Tibial nerve (tissue), 4 donors: Measurements from ENCODE around the gene HS3ST1. TPM values are rescaled to one million over a fixed set of nuclear protein-coding genes. Genes with fewer than 3 reads are reported as not detected.

Experiments
- DNase-seq, 2 donors: peaks; one replicate each; pipeline ENCODE4 v3.0.0-alpha.2; 2019; ENCODE audit warnings: low spot score in 2 of 2
- H3K27ac ChIP-seq, 4 donors: fragments of 200-600 bp; sonication (generic) in 3 of 4; one replicate each; pipeline ENCODE4 v1.5.1; 2017 to 2019; ENCODE audit warnings: mild to moderate bottlenecking in 1 of 4
- H3K27me3 ChIP-seq, 2 donors: fragments of 200-600 bp; sonication (generic) in 1 of 2; one replicate each; pipeline versions ENCODE4 v1.5.1 to v1.6.0; 2017 to 2019
- H3K36me3 ChIP-seq, 3 donors: fragments of 200-600 bp; sonication (generic); one replicate each; pipeline ENCODE4 v1.5.1; 2018 to 2019
- H3K4me1 ChIP-seq, 4 donors: fragments of 200-600 bp; sonication (generic) in 3 of 4; one replicate each; pipeline ENCODE4 v1.5.1; 2017 to 2019
- H3K4me3 ChIP-seq, 4 donors: fragments of 200-600 bp; sonication (generic) in 3 of 4; one replicate each; pipeline ENCODE4 v1.5.1; 2017 to 2019; ENCODE audit warnings: mild to moderate bottlenecking in 1 of 4, moderate library complexity in 1 of 4
- H3K9me3 ChIP-seq, 4 donors: fragments of 200-600 bp; sonication (generic) in 3 of 4; one replicate each; pipeline ENCODE4 v1.5.1; 2017 to 2019
- CTCF ChIP-seq, 5 experiments: fragments of 200-600 bp in 3 of 5; fragments of 450-650 bp in 2 of 5; sonication (generic) in 3 of 5; IDR thresholded peaks; one replicate each; pipeline ENCODE4 v1.5.1; 2016 to 2019; ENCODE audit warnings: antibody characterized with exemption in 5 of 5, mild to moderate bottlenecking in 3 of 5, moderate library complexity in 2 of 5
- EP300 ChIP-seq, 2 donors: sonication (generic); formaldehyde crosslinking; IDR thresholded peaks; one replicate each; pipeline ENCODE4 v1.6.1; 2017; ENCODE audit warnings: antibody characterized with exemption in 2 of 2, mild to moderate bottlenecking in 1 of 2
- POLR2A ChIP-seq, 2 donors: fragments of 450-650 bp; IDR thresholded peaks; one replicate each; pipeline ENCODE4 v1.6.1; 2017; ENCODE audit warnings: antibody characterized with exemption in 2 of 2, mild to moderate bottlenecking in 2 of 2, moderate library complexity in 2 of 2
- WGBS, 2 donors: methylation state at CpG; one replicate each; pipeline ENCODE4 v1.1.5; 2018; 5-methylcytosine and 5-hydroxymethylcytosine counted together
- small RNA-seq: library from RNA; depleted of rRNA; stranded (forward); fragments of <200 nt; gene quantifications from one replicate; pipeline ENCODE3, GENCODE V24; 2016
- total RNA-seq, 4 donors: library from RNA; depleted of rRNA; stranded (reverse); fragments of >200 nt; gene quantifications; one replicate each; pipeline ENCODE4 v1.1.0, GENCODE V29; 2016

Gene HS3ST1
- total RNA-seq, 4 donors from 2014 or later: 0.21 to 6.0 (median 2.1) TPM

DNA sequence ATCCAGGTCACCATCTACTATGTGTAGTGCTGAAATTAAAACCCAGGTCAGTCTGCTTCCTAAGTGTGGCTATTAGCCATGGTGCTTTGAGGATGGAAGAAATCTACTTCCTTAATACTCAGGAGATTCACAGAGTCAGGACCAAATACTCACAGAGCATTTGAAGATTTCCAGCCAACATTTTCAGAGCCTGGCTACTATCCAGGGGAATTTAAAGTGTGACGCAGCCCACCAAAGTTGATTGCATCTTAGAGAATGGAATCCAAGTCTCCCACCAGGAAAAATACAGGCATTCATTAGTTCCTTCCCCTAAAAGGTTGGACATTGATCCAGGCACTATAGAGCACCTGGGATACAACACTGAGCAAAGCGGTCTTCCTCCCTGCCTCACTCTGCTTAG lies 83.8 kb downstream of the HS3ST1 start:
- no peak overlapping the region for H3K4me3 ChIP-seq
- no peaks in the 10 kb centered on the region for H3K4me1 ChIP-seq
- H3K27me3 ChIP-seq: no peaks in the 10 kb centered on the region
- no peaks in the 10 kb centered on the region for H3K9me3 ChIP-seq
- 51 to 57% methylated on average over 2 of the region's 2 CpGs for WGBS, 2 donors
- H3K36me3 ChIP-seq: no peaks in the 10 kb centered on the region
- TF ChIP-seq POLR2A (IDR thresholded peaks at IDR 0.05) (no peak), CTCF (IDR thresholded peaks at IDR 0.05) (no peak), EP300 (IDR thresholded peaks at IDR 0.05) (no peak)
- H3K27ac ChIP-seq: no peak overlapping the region
- DNase-seq: no peak

- Histone ChIP-seq H3K9me3 (no peaks in the 10 kb centered on the region), H3K4me1 (no peaks in the 10 kb centered on the region), H3K27me3 (no peaks in the 10 kb centered on the region), H3K4me3 (no peak overlapping the region), H3K36me3 (no peaks in the 10 kb centered on the region), H3K27ac (no peak overlapping the region)
- DNase-seq: no peak
- WGBS, 2 donors: 68 to 77% methylated on average over 4 of the region's 4 CpGs
- TF ChIP-seq EP300 (IDR thresholded peaks at IDR 0.05) (no peak), CTCF (IDR thresholded peaks at IDR 0.05) (no peak), POLR2A (IDR thresholded peaks at IDR 0.05) (no peak)
Measured at GRCh38 chr4:11343536-11343935, 85.2 kb downstream of the HS3ST1 start.

Small RNA genes lying within 50 kb of the gene (small RNA-seq; reads per million reads assigned to genes)
- gene MIR572: not detected
- gene RNA5SP156: not detected
